Chondrocyte (in vitro differentiated cells): ENCODE measurements around the gene CDK14. TPM values are rescaled to one million over a fixed set of nuclear protein-coding genes. Genes with fewer than 3 reads are reported as not detected.
"Not testable (repeated sequence)": the region's sequence is repeated elsewhere in the genome, so short reads cannot be mapped to it uniquely, and the experiment has no call there.

ENCODE experiments used
- DNase-seq: peaks from one replicate; pipeline ENCODE4 v3.0.0; 2021; ENCODE audit warnings: mixed read lengths, low spot score
- H3K27ac Mint-ChIP-seq: one replicate; pipeline ENCODE4 v1.8.0; 2021; ENCODE audit warnings: mild to moderate bottlenecking, moderate library complexity, mixed read lengths; ENCODE audit not compliant: unreplicated experiment
- H3K27me3 Mint-ChIP-seq: 2 replicates; pipeline ENCODE4 v1.8.0; 2021; ENCODE audit warnings: low read depth, mixed read lengths
- H3K36me3 Mint-ChIP-seq: 2 replicates; pipeline ENCODE4 v1.8.0; 2021; ENCODE audit warnings: low read depth, mixed read lengths
- H3K4me1 Mint-ChIP-seq: 2 replicates; pipeline ENCODE4 v1.8.0; 2021; ENCODE audit warnings: low read depth, mild to moderate bottlenecking, mixed read lengths
- H3K4me3 Mint-ChIP-seq: one replicate; pipeline ENCODE4 v1.8.0; 2021; ENCODE audit warnings: mild to moderate bottlenecking, moderate library complexity, mixed read lengths; ENCODE audit not compliant: unreplicated experiment
- H3K9me3 Mint-ChIP-seq: 2 replicates; pipeline ENCODE4 v1.8.0; 2021; ENCODE audit warnings: low read depth, mixed read lengths
- CTCF ChIP-seq: fragments of 200-600 bp; sonication (generic); IDR thresholded peaks from 2 replicates; pipeline ENCODE4 v1.5.0; 2021; ENCODE audit warnings: antibody characterized with exemption, mild to moderate bottlenecking, moderate library complexity
- total RNA-seq: library from RNA; stranded (reverse); gene quantifications from 3 replicates; pipeline ENCODE4 v1.2.1, GENCODE V29; 2021

The CDK14 gene
- total RNA-seq, 1 donor from 2014 or later, result 61.4 TPM

- H3K4me3 Mint-ChIP-seq, result no peak overlapping the region
- no peak overlapping the region for H3K27ac Mint-ChIP-seq
- peaks cover 19% of the 10 kb centered on the region for H3K4me1 Mint-ChIP-seq
- H3K36me3 Mint-ChIP-seq, result peaks cover 9% of the 10 kb centered on the region
- DNase-seq, result no peak
- H3K9me3 Mint-ChIP-seq, result peaks cover 9% of the 10 kb centered on the region
- no peaks in the 10 kb centered on the region for H3K27me3 Mint-ChIP-seq
- no peak for TF ChIP-seq CTCF
Measured at GRCh38 chr7:90755041-90755440, 158.9 kb downstream of the CDK14 start.

- no peak for DNase-seq
- peaks cover 9% of the 10 kb centered on the region for H3K9me3 Mint-ChIP-seq
- H3K4me1 Mint-ChIP-seq, result peaks cover 25% of the 10 kb centered on the region
- no peak overlapping the region for H3K27ac Mint-ChIP-seq
- H3K27me3 Mint-ChIP-seq, result no peaks in the 10 kb centered on the region
- no peak overlapping the region for H3K4me3 Mint-ChIP-seq
- H3K36me3 Mint-ChIP-seq, result peaks cover 3% of the 10 kb centered on the region
- TF ChIP-seq CTCF, result no peak
Measured at GRCh38 chr7:90756366-90756765, 160.2 kb downstream of the CDK14 start.

GRCh38 chr7:90757565-90757950 lies 161.4 kb downstream of the CDK14 start:
- not testable (repeated sequence) for H3K27ac Mint-ChIP-seq, H3K27me3 Mint-ChIP-seq, H3K36me3 Mint-ChIP-seq, H3K9me3 Mint-ChIP-seq, DNase-seq, H3K4me3 Mint-ChIP-seq
- H3K4me1 Mint-ChIP-seq, result peaks cover 28% of the 10 kb centered on the region

- peaks cover 3% of the 10 kb centered on the region for H3K36me3 Mint-ChIP-seq
- DNase-seq, result no peak
Measured at GRCh38 chr7:90758933-90759562, 162.9 kb downstream of the CDK14 start.

GRCh38 chr7:90759710-90760109 lies 163.6 kb downstream of the CDK14 start:
- no peak overlapping the region for H3K27ac Mint-ChIP-seq

More at GRCh38 chr7:90758933-90759562, 162.9 kb downstream of the CDK14 start:
- Mint-ChIP-seq H3K4me1 (peaks cover 33% of the 10 kb centered on the region), H3K27ac (no peak overlapping the region), H3K4me3 (no peak overlapping the region), H3K27me3 (no peaks in the 10 kb centered on the region), H3K9me3 (peaks cover 4% of the 10 kb centered on the region)
- no peak for TF ChIP-seq CTCF

More at GRCh38 chr7:90759710-90760109, 163.6 kb downstream of the CDK14 start:
- Mint-ChIP-seq H3K4me1 (peaks cover 38% of the 10 kb centered on the region), H3K9me3 (peaks cover under 1% of the 10 kb centered on the region), H3K36me3 (peaks cover 3% of the 10 kb centered on the region), H3K4me3 (no peak overlapping the region), H3K27me3 (no peaks in the 10 kb centered on the region)
- no peak for TF ChIP-seq CTCF
- no peak for DNase-seq
